Measurements from ENCODE around the gene CDH23. TPM values are rescaled to one million over a fixed set of nuclear protein-coding genes. Genes with fewer than 3 reads are reported as not detected.

The CDH23 gene
- total RNA-seq, 1 experiment from 2014 or later: 0.34 TPM

DNA sequence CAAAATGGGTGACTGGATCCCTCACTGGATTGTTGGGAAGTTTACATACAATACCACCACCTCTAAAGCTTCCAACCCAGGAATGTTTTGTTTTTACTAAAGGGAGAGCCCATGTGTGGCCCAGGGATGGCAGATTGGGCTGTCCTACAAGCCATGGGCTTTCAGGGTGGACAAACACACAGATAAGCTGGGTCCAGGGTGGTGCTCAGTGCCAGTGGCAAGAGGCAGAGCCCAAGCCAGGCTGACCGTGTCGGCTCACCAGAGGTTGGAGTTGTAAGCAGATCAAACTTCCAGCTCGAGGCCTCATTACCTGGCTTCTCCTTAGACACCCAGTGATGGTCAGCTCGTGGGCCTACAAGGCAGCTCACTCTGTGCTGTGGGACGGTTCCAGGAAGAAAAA lies 52.3 kb downstream of the CDH23 start:
- ChIA-PET POLR2A (no interaction called here), CTCF (no interaction called here)
- TF ChIP-seq, protein P1, sequence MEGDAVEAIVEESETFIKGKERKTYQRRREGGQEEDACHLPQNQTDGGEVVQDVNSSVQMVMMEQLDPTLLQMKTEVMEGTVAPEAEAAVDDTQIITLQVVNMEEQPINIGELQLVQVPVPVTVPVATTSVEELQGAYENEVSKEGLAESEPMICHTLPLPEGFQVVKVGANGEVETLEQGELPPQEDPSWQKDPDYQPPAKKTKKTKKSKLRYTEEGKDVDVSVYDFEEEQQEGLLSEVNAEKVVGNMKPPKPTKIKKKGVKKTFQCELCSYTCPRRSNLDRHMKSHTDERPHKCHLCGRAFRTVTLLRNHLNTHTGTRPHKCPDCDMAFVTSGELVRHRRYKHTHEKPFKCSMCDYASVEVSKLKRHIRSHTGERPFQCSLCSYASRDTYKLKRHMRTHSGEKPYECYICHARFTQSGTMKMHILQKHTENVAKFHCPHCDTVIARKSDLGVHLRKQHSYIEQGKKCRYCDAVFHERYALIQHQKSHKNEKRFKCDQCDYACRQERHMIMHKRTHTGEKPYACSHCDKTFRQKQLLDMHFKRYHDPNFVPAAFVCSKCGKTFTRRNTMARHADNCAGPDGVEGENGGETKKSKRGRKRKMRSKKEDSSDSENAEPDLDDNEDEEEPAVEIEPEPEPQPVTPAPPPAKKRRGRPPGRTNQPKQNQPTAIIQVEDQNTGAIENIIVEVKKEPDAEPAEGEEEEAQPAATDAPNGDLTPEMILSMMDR (IDR thresholded peaks at IDR 0.05; ENCODE audit: insufficient read depth in 1 of 2, low read depth in 1 of 2, low read length in 1 of 2, severe bottlenecking in 1 of 2, unreplicated experiment in 1 of 2): no peak
- Histone ChIP-seq H3K9me3 (no peaks in the 10 kb centered on the region), H3K27me3 (replicated peaks; ENCODE audit: control insufficient read depth, insufficient read depth, low read length) (no peaks in the 10 kb centered on the region), H3K4me3 (ENCODE audit: low read depth, low read length) (no peak overlapping the region), H3K4me1 (no peaks in the 10 kb centered on the region), H3K36me3 (ENCODE audit: control insufficient read depth, insufficient read depth, low read length) (no peaks in the 10 kb centered on the region)
- no peaks in the 10 kb centered on the region for H3K36me3 Mint-ChIP-seq (ENCODE audit: insufficient read depth, unreplicated experiment)
- no peaks in the 10 kb centered on the region for H3K9me3 Mint-ChIP-seq (ENCODE audit: unreplicated experiment)
- H3K27ac Mint-ChIP-seq (ENCODE audit: unreplicated experiment): no peak overlapping the region
- peaks cover 29% of the 10 kb centered on the region for H3K27me3 Mint-ChIP-seq (ENCODE audit: insufficient read depth, unreplicated experiment)
- BruUV-seq (replicated peaks): no TSS peak
- DNase-seq: no peak
- H3K4me1 Mint-ChIP-seq (ENCODE audit: low read depth, unreplicated experiment): no peaks in the 10 kb centered on the region
- intact Hi-C loops (cut with micrococcal nuclease; ENCODE audit: unreplicated experiment): no loop called here
- H3K4me3 Mint-ChIP-seq (ENCODE audit: unreplicated experiment): no peak overlapping the region

DNA sequence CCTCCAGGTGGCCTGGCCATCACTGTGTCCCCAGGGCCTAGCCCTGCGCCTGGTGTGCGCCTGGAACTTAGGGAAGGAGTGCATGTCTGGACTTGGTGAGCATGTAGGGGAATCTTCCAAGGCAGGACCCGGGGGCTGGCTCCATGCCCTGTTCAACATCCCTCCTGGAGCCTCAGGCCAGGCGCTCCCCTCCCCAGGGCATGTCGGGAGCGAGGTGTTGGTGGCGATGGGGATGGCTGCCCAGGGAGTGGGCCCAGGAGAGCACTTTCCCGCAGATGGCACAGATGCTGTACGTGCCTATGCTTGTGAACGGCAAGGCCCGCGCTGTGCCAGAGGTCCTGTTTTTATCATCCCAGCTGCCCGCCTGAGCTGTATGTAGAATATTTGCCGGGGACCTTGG lies 55.0 kb downstream of the CDH23 start:
- CTCF ChIA-PET: interaction anchor here (0.6 kb wide), 1 partner anchor 54 kb away, joined by 4 read pairs; no protein-coding TSS in a partner anchor
- Mint-ChIP-seq H3K4me3 (ENCODE audit: unreplicated experiment) (no peak overlapping the region), H3K36me3 (ENCODE audit: insufficient read depth, unreplicated experiment) (no peaks in the 10 kb centered on the region)

GRCh38 chr10:71453186-71453585 lies 56.5 kb downstream of the CDH23 start:
- H3K4me3 Mint-ChIP-seq (ENCODE audit: unreplicated experiment): no peak overlapping the region
- H3K36me3 Mint-ChIP-seq (ENCODE audit: insufficient read depth, unreplicated experiment): no peaks in the 10 kb centered on the region
- no TSS peak for BruUV-seq (replicated peaks)
- H3K4me3 ChIP-seq (ENCODE audit: low read depth, low read length): no peak overlapping the region
- H3K9me3 Mint-ChIP-seq (ENCODE audit: unreplicated experiment): no peaks in the 10 kb centered on the region
- H3K27me3 Mint-ChIP-seq (ENCODE audit: insufficient read depth, unreplicated experiment): peaks cover 36% of the 10 kb centered on the region
- POLR2A ChIA-PET: no interaction called here
- no peaks in the 10 kb centered on the region for H3K9me3 ChIP-seq
- DNase-seq: no peak
- H3K4me1 ChIP-seq: no peaks in the 10 kb centered on the region
- 0 out of 2 replicates have a peak, but pooled peaks cover 2% of the 10 kb centered on the region for H3K27me3 ChIP-seq (replicated peaks; ENCODE audit: control insufficient read depth, insufficient read depth, low read length)
- H3K4me1 Mint-ChIP-seq (ENCODE audit: low read depth, unreplicated experiment): no peaks in the 10 kb centered on the region
- H3K36me3 ChIP-seq (ENCODE audit: control insufficient read depth, insufficient read depth, low read length): no peaks in the 10 kb centered on the region
- TF ChIP-seq, protein P1 (IDR thresholded peaks at IDR 0.05; ENCODE audit: insufficient read depth in 1 of 2, low read depth in 1 of 2, low read length in 1 of 2, severe bottlenecking in 1 of 2, unreplicated experiment in 1 of 2): no peak
- intact Hi-C loops (cut with micrococcal nuclease; ENCODE audit: unreplicated experiment): no loop called here
- CTCF ChIA-PET: no interaction called here
- H3K27ac Mint-ChIP-seq (ENCODE audit: unreplicated experiment): no peak overlapping the region

More for the DNA sequence above, 55.0 kb downstream of the CDH23 start:
- Histone ChIP-seq H3K36me3 (ENCODE audit: control insufficient read depth, insufficient read depth, low read length) (no peaks in the 10 kb centered on the region), H3K27me3 (replicated peaks; ENCODE audit: control insufficient read depth, insufficient read depth, low read length) (no peaks in the 10 kb centered on the region), H3K9me3 (no peaks in the 10 kb centered on the region), H3K4me1 (no peaks in the 10 kb centered on the region), H3K4me3 (ENCODE audit: low read depth, low read length) (no peak overlapping the region)
- TF ChIP-seq, protein P1 (IDR thresholded peaks at IDR 0.05; ENCODE audit: insufficient read depth in 1 of 2, low read depth in 1 of 2, low read length in 1 of 2, severe bottlenecking in 1 of 2, unreplicated experiment in 1 of 2): no peak
- Mint-ChIP-seq H3K27me3 (ENCODE audit: insufficient read depth, unreplicated experiment) (peaks cover 30% of the 10 kb centered on the region), H3K9me3 (ENCODE audit: unreplicated experiment) (no peaks in the 10 kb centered on the region), H3K4me1 (ENCODE audit: low read depth, unreplicated experiment) (no peaks in the 10 kb centered on the region), H3K27ac (ENCODE audit: unreplicated experiment) (no peak overlapping the region)
- BruUV-seq (replicated peaks): no TSS peak
- DNase-seq: no peak
- POLR2A ChIA-PET: no interaction called here
- intact Hi-C loops (cut with micrococcal nuclease; ENCODE audit: unreplicated experiment): no loop called here

Measured in Caco-2 (cell line).